HepG2 (cell line): ENCODE data around the gene BMP8A. TPM values are rescaled to one million over a fixed set of nuclear protein-coding genes. Genes with fewer than 3 reads are reported as not detected.

ENCODE experiments used
- ARNT2 ChIP-seq: sonication (generic); formaldehyde crosslinking; IDR thresholded peaks from 2 replicates; pipeline ENCODE4 v1.8.0; 2022; ENCODE audit warnings: mild to moderate bottlenecking, low read depth, missing genetic modification reagents, moderate library complexity
- ASH2L ChIP-seq: fragments of 300-600, 200-600 bp; sonication (generic); IDR thresholded peaks from 2 replicates; pipeline ENCODE4 v1.7.0; 2017; ENCODE audit warnings: low read depth, mild to moderate bottlenecking, moderate library complexity, mixed read lengths, low read length; ENCODE audit not compliant: insufficient read length
- CEBPB ChIP-seq: IDR thresholded peaks from 2 replicates; pipeline ENCODE4 v1.6.1; 2011; ENCODE audit warnings: low read depth, low read length, improper control_type of control experiment, borderline replicate concordance
- DPF2 ChIP-seq: sonication (generic); formaldehyde crosslinking; IDR thresholded peaks from 2 replicates; pipeline ENCODE4 v1.4.0; 2020; ENCODE audit warnings: mild to moderate bottlenecking, low read depth, missing genetic modification reagents, borderline replicate concordance
- FOXJ3 ChIP-seq: sonication (generic); formaldehyde crosslinking; IDR thresholded peaks from 2 replicates; pipeline ENCODE4 v1.4.0; 2020; ENCODE audit warnings: missing genetic modification reagents, mild to moderate bottlenecking, borderline replicate concordance
- KDM5A ChIP-seq: fragments of 200-600 bp; sonication (generic); IDR thresholded peaks from 2 replicates; pipeline ENCODE4 v1.7.0; 2018; ENCODE audit warnings: antibody characterized with exemption, mild to moderate bottlenecking, low read length, borderline replicate concordance
- KLF15 ChIP-seq: sonication (generic); formaldehyde crosslinking; IDR thresholded peaks from 2 replicates; pipeline ENCODE4 v1.8.1; 2023; ENCODE audit warnings: borderline replicate concordance, mild to moderate bottlenecking, inconsistent platforms, missing genetic modification reagents, mixed read lengths
- MIER3 ChIP-seq: IDR thresholded peaks from 2 replicates; pipeline ENCODE4 v1.6.1; 2016; ENCODE audit warnings: missing compliant biosample characterization, borderline replicate concordance
- MIXL1 ChIP-seq: IDR thresholded peaks from 2 replicates; pipeline ENCODE4 v1.6.1; 2016
- MXI1 ChIP-seq: IDR thresholded peaks from 3 replicates; pipeline ENCODE4 v1.6.1; 2012; ENCODE audit warnings: low read depth, low read length, inconsistent platforms, borderline replicate concordance
- NFKB2 ChIP-seq: sonication (generic); formaldehyde crosslinking; IDR thresholded peaks from 2 replicates; pipeline ENCODE4 v1.4.0; 2020; ENCODE audit warnings: missing genetic modification reagents, borderline replicate concordance
- NR2F2 ChIP-seq: IDR thresholded peaks from 2 replicates; pipeline ENCODE4 v1.6.1; 2012; ENCODE audit warnings: low read depth, inconsistent platforms, borderline replicate concordance
- PRMT3 ChIP-seq: sonication (generic); formaldehyde crosslinking; IDR thresholded peaks from 2 replicates; pipeline ENCODE4 v1.8.1; 2022; ENCODE audit warnings: low read depth, mild to moderate bottlenecking, moderate library complexity, missing genetic modification reagents, borderline replicate concordance
- RFXAP ChIP-seq: sonication (generic); formaldehyde crosslinking; IDR thresholded peaks from 2 replicates; pipeline ENCODE4 v1.4.0; 2020; ENCODE audit warnings: missing genetic modification reagents, borderline replicate concordance
- SAFB2 ChIP-seq: sonication (generic); formaldehyde crosslinking; IDR thresholded peaks from 2 replicates; pipeline ENCODE4 v1.5.1; 2020; ENCODE audit warnings: missing genetic modification reagents, low read depth, mild to moderate bottlenecking, borderline replicate concordance
- SP1 ChIP-seq, 2 experiments: fragments of 450-650 bp in 1 of 2; sonication (generic) in 1 of 2; formaldehyde crosslinking in 1 of 2; IDR thresholded peaks; 2 replicates each; pipeline versions ENCODE4 v1.4.0 to v1.6.1; 2016 to 2020; ENCODE audit warnings: missing genetic modification reagents in 1 of 2
- TMF1 ChIP-seq: sonication (generic); formaldehyde crosslinking; IDR thresholded peaks from 2 replicates; pipeline ENCODE4 v1.8.1; 2022; ENCODE audit warnings: low read depth, missing genetic modification reagents
- ZNF143 ChIP-seq: sonication (generic); formaldehyde crosslinking; IDR thresholded peaks from 2 replicates; pipeline ENCODE4 v1.4.0; 2020; ENCODE audit warnings: missing genetic modification reagents
- ZNF549 ChIP-seq: sonication (generic); formaldehyde crosslinking; IDR thresholded peaks from 2 replicates; pipeline ENCODE4 v1.5.0; 2020; ENCODE audit warnings: missing genetic modification reagents
- ZNF607 ChIP-seq: sonication (generic); formaldehyde crosslinking; IDR thresholded peaks from 2 replicates; pipeline ENCODE4 v1.5.1; 2020; ENCODE audit warnings: missing genetic modification reagents, mild to moderate bottlenecking, borderline replicate concordance
- ZNF652 ChIP-seq: IDR thresholded peaks from 2 replicates; pipeline ENCODE4 v1.6.1; 2016; ENCODE audit warnings: low read depth, borderline replicate concordance
- ZNF75D ChIP-seq: sonication (generic); formaldehyde crosslinking; IDR thresholded peaks from 2 replicates; pipeline ENCODE4 v1.8.1; 2023; ENCODE audit warnings: missing genetic modification reagents, mild to moderate bottlenecking, borderline replicate concordance
- polyA plus RNA-seq, 8 experiments: library from polyadenylated mRNA; depleted of rRNA in 3 of 8; stranded (reverse) in 7 of 8; unstranded in 1 of 8; fragments of >200 nt; fragmentation: Illumina TruSeq in 4 of 8; extraction: Trizol in 4 of 8; gene quantifications; 2 replicates each; pipeline versions ENCODE4 v1.2.1 to v1.2.3, GENCODE V29; 2011 to 2016; ENCODE audit warnings: low read depth in 4 of 8, missing spikeins in 1 of 8, mixed read lengths in 1 of 8; ENCODE audit not compliant: insufficient read depth in 1 of 8
- total RNA-seq, 5 experiments: library from RNA; depleted of rRNA; stranded (reverse); fragments of >200 nt; fragmentation: Illumina TruSeq; extraction: Trizol; gene quantifications; 2 replicates each; pipeline ENCODE4 v1.2.3, GENCODE V29; 2016; ENCODE audit warnings: low read depth in 1 of 5
- TF ChIP-seq, protein P1 (sequence below): sonication (generic); formaldehyde crosslinking; IDR thresholded peaks from 2 replicates; pipeline ENCODE4 v1.8.0; 2022; ENCODE audit warnings: missing genetic modification reagents, mild to moderate bottlenecking, borderline replicate concordance
- TF ChIP-seq, protein P2 (sequence below): sonication (generic); formaldehyde crosslinking; IDR thresholded peaks from 2 replicates; pipeline ENCODE4 v1.4.0; 2020; ENCODE audit warnings: missing genetic modification reagents
- TF ChIP-seq, protein P3 (sequence below): sonication (generic); formaldehyde crosslinking; IDR thresholded peaks from 2 replicates; pipeline ENCODE4 v1.5.1; 2020; ENCODE audit warnings: mild to moderate bottlenecking, missing genetic modification reagents, moderate library complexity

The BMP8A gene
- total and polyA plus RNA-seq, 2 of the 13 experiments (the other 11 are each of a cell fraction or from before 2014, with no cell fraction given) = 0.05 TPM; not detected in 1

DNA sequence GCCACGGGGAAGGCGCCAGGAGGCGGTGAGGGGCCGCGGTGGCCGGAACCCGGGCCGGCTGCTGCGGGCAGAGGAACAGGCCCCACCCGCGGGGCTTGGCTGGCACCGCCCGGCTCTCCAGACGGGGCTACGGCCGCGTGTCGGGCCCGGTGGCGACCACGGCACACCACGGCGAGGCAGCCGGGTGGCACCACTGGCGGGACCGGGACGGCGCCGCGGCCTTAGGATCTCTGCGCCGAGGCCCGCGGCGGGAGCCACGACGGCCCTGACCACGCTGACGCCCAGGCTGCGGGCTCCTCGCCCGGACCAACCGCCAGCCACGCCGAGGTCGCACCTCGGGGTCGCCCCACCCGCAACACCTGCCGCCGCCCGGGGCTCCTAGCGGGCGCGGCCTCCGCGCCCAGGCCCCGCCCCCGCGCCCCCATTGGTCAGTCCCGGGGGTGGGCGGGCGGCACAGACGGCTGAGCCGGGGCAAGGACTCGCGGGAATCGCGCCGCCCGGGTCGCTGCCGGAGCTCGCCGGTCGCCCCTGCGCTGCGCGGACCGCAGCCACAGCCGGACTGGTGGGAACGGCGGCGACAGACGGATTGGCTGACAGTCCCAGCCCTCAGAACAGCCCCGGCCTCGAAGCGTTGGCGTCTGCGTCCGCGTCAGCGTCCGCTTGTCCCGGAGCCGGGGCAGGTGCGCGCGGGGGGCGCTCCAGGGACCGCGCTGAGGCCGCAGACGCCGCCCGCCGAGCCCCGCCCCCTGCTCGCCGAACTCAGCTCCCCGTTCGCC is at the start of gene BMP8A (continued):
- peak; percentile 29; the same call in 1 of the 3 replicates for TF ChIP-seq MXI1
- TF ChIP-seq MIER3 (CRISPR knock-in tag) = no peak
- TF ChIP-seq SP1 (IDR thresholded peaks at IDR 0.05) = no peak
- TF ChIP-seq SP1 (CRISPR knock-in tag; IDR thresholded peaks at IDR 0.05) = peak; percentile 62; the same call in 1 of the 2 replicates
- TF ChIP-seq ZNF75D (CRISPR knock-in tag) = no peak
- no peak for TF ChIP-seq TMF1 (CRISPR knock-in tag)
- no peak for TF ChIP-seq NFKB2
- no peak for TF ChIP-seq NR2F2
- no peak for TF ChIP-seq ZNF549
- TF ChIP-seq, protein P1, sequence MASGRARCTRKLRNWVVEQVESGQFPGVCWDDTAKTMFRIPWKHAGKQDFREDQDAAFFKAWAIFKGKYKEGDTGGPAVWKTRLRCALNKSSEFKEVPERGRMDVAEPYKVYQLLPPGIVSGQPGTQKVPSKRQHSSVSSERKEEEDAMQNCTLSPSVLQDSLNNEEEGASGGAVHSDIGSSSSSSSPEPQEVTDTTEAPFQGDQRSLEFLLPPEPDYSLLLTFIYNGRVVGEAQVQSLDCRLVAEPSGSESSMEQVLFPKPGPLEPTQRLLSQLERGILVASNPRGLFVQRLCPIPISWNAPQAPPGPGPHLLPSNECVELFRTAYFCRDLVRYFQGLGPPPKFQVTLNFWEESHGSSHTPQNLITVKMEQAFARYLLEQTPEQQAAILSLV (CRISPR knock-in tag) = no peak
- no peak for TF ChIP-seq FOXJ3 (CRISPR knock-in tag)
- TF ChIP-seq PRMT3 (CRISPR knock-in tag) = no peak
- 0 out of 2 replicates have a peak, but pooled peaks have one; percentile 20 for TF ChIP-seq RFXAP (CRISPR knock-in tag)
- no peak for TF ChIP-seq SAFB2
- no peak for TF ChIP-seq ZNF652
- TF ChIP-seq, protein P2, sequence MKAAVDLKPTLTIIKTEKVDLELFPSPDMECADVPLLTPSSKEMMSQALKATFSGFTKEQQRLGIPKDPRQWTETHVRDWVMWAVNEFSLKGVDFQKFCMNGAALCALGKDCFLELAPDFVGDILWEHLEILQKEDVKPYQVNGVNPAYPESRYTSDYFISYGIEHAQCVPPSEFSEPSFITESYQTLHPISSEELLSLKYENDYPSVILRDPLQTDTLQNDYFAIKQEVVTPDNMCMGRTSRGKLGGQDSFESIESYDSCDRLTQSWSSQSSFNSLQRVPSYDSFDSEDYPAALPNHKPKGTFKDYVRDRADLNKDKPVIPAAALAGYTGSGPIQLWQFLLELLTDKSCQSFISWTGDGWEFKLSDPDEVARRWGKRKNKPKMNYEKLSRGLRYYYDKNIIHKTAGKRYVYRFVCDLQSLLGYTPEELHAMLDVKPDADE (CRISPR knock-in tag) = peak; percentile 20; the same call in 1 of the 2 replicates
- TF ChIP-seq KLF15 = no peak
- TF ChIP-seq MIXL1 (CRISPR knock-in tag) = no peak
- no peak for TF ChIP-seq ZNF607 (CRISPR knock-in tag)
- TF ChIP-seq ZNF143 = no peak
- no peak for TF ChIP-seq KDM5A
- no peak; the same call in 1 of the 2 replicates for TF ChIP-seq ARNT2 (CRISPR knock-in tag)
- no peak for TF ChIP-seq ASH2L
- no peak for TF ChIP-seq DPF2
- TF ChIP-seq CEBPB = no peak
- TF ChIP-seq, protein P3, sequence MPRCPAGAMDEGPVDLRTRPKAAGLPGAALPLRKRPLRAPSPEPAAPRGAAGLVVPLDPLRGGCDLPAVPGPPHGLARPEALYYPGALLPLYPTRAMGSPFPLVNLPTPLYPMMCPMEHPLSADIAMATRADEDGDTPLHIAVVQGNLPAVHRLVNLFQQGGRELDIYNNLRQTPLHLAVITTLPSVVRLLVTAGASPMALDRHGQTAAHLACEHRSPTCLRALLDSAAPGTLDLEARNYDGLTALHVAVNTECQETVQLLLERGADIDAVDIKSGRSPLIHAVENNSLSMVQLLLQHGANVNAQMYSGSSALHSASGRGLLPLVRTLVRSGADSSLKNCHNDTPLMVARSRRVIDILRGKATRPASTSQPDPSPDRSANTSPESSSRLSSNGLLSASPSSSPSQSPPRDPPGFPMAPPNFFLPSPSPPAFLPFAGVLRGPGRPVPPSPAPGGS (CRISPR knock-in tag) = peak; percentile 31; the same call in 1 of the 2 replicates
